Calu3 (cell line): ENCODE data around the gene WDFY2. TPM values are rescaled to one million over a fixed set of nuclear protein-coding genes. Genes with fewer than 3 reads are reported as not detected.
A peak's percentile ranks its signal among the peaks of the same experiment; 100 is the strongest.
"Not testable (repeated sequence)": the region's sequence is repeated elsewhere in the genome, so short reads cannot be mapped to it uniquely, and the experiment has no call there.

Experiments used
- BruUV-seq: library from RNA; stranded (reverse); fragments of 400-500 nt; replicated peaks from 2 replicates; lab custom pipeline; 2021; lab: Mats Ljungman, UMichigan
- CTCF ChIA-PET: fragments of 300-600 bp; sonication (Branson Sonifier 250); formaldehyde crosslinking; loops from one replicate; lab custom pipeline; 2022; ENCODE audit warnings: antibody characterized with exemption; lab: Charles Lee
- DNase-seq: peaks from one replicate; pipeline ENCODE4 v3.0.0; 2022
- H3K27ac Mint-ChIP-seq: one replicate; pipeline ENCODE4 v1.8.0; 2022; ENCODE audit warnings: mixed read lengths; ENCODE audit not compliant: unreplicated experiment
- H3K27me3 Mint-ChIP-seq: one replicate; pipeline ENCODE4 v1.8.0; 2022; ENCODE audit warnings: mixed read lengths; ENCODE audit not compliant: unreplicated experiment
- H3K36me3 Mint-ChIP-seq: one replicate; pipeline ENCODE4 v1.8.0; 2022; ENCODE audit warnings: mild to moderate bottlenecking, moderate library complexity, mixed read lengths; ENCODE audit not compliant: insufficient read depth, unreplicated experiment
- H3K4me1 Mint-ChIP-seq: one replicate; pipeline ENCODE4 v1.8.0; 2022; ENCODE audit warnings: mild to moderate bottlenecking, low read depth, mixed read lengths; ENCODE audit not compliant: unreplicated experiment
- H3K4me3 Mint-ChIP-seq: one replicate; pipeline ENCODE4 v1.8.0; 2022; ENCODE audit warnings: mild to moderate bottlenecking, low read depth, moderate library complexity, mixed read lengths; ENCODE audit not compliant: unreplicated experiment
- H3K9me3 Mint-ChIP-seq: one replicate; pipeline ENCODE4 v1.8.0; 2022; ENCODE audit warnings: low read depth, mixed read lengths; ENCODE audit not compliant: unreplicated experiment
- intact Hi-C: fragments of 100-400 bp; cut with micrococcal nuclease; formaldehyde crosslinking; loops from one replicate; pipeline ENCODE4 v1.10.0; 2022; ENCODE audit not compliant: unreplicated experiment
- total RNA-seq: library from RNA; stranded (reverse); gene quantifications from 2 replicates; pipeline ENCODE4 v1.2.3, GENCODE V29; 2022
- TF ChIP-seq, protein P1 (sequence below): fragments of 200-600 bp; IDR thresholded peaks from one replicate; pipeline ENCODE4 v1.8.0; 2022; ENCODE audit warnings: antibody characterized with exemption; ENCODE audit not compliant: unreplicated experiment

The WDFY2 gene
- total RNA-seq, 1 experiment from 2014 or later, result 5.9 TPM

GRCh38 chr13:51684076-51684475 is 99.8 kb downstream of the WDFY2 start:
- TF ChIP-seq, protein P1, sequence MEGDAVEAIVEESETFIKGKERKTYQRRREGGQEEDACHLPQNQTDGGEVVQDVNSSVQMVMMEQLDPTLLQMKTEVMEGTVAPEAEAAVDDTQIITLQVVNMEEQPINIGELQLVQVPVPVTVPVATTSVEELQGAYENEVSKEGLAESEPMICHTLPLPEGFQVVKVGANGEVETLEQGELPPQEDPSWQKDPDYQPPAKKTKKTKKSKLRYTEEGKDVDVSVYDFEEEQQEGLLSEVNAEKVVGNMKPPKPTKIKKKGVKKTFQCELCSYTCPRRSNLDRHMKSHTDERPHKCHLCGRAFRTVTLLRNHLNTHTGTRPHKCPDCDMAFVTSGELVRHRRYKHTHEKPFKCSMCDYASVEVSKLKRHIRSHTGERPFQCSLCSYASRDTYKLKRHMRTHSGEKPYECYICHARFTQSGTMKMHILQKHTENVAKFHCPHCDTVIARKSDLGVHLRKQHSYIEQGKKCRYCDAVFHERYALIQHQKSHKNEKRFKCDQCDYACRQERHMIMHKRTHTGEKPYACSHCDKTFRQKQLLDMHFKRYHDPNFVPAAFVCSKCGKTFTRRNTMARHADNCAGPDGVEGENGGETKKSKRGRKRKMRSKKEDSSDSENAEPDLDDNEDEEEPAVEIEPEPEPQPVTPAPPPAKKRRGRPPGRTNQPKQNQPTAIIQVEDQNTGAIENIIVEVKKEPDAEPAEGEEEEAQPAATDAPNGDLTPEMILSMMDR, result no peak
- intact Hi-C loops, result no loop called here
- Mint-ChIP-seq H3K4me3 (no peak overlapping the region), H3K36me3 (no peaks in the 10 kb centered on the region), H3K4me1 (peaks cover 25% of the 10 kb centered on the region), H3K9me3 (no peaks in the 10 kb centered on the region), H3K27me3 (no peaks in the 10 kb centered on the region), H3K27ac (no peak overlapping the region)
- CTCF ChIA-PET, result no interaction called here
- no peak for DNase-seq
- BruUV-seq, result no TSS peak

- intact Hi-C loops, result loop anchor here (5.0 kb wide), 1 partner anchor 96 kb away; no protein-coding TSS in a partner anchor
- H3K4me1 Mint-ChIP-seq, result peaks cover 25% of the 10 kb centered on the region
- no peaks in the 10 kb centered on the region for H3K9me3 Mint-ChIP-seq
- DNase-seq, result no peak
- TF ChIP-seq, protein P1, result no peak
- no peak overlapping the region for H3K4me3 Mint-ChIP-seq
- H3K36me3 Mint-ChIP-seq, result no peaks in the 10 kb centered on the region
- no peaks in the 10 kb centered on the region for H3K27me3 Mint-ChIP-seq
- CTCF ChIA-PET, result no interaction called here
- no TSS peak for BruUV-seq
- peak overlapping the region; percentile 9 for H3K27ac Mint-ChIP-seq
Measured at GRCh38 chr13:51687947-51688714, 103.9 kb downstream of the WDFY2 start.

GRCh38 chr13:51688937-51689662 is 104.8 kb downstream of the WDFY2 start:
- CTCF ChIA-PET, result interaction anchor here (0.6 kb wide), 1 partner anchor 254 kb away, joined by 4 read pairs; no protein-coding TSS in a partner anchor
- peak overlapping the region; percentile 9 for H3K27ac Mint-ChIP-seq
- H3K4me1 Mint-ChIP-seq, result peaks cover 25% of the 10 kb centered on the region
- no peaks in the 10 kb centered on the region for H3K36me3 Mint-ChIP-seq
- DNase-seq, result no peak
- intact Hi-C loops, result loop anchor here (5.0 kb wide), 1 partner anchor 97 kb away; no protein-coding TSS in a partner anchor
- H3K4me3 Mint-ChIP-seq, result peak overlapping the region; percentile 52
- TF ChIP-seq, protein P1, result no peak
- no peaks in the 10 kb centered on the region for H3K9me3 Mint-ChIP-seq
- BruUV-seq, result no TSS peak
- H3K27me3 Mint-ChIP-seq, result no peaks in the 10 kb centered on the region

DNA sequence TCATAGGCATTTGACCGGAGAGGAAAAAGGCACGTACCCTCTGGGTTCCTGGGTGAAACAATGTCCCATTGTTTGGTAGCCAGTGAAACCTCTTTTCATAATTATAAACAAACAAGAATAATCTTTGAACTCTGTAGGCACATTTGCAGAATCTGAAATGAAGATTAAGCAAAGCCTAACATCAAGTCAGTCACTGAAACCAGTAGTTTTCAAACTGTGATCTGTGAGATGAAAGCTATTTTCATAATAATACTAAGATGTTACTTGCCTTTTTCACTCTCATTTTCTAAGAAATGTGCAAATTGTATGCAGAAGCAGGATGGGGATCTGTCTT is 105.4 kb downstream of the WDFY2 start:
- H3K9me3 Mint-ChIP-seq, result no peaks in the 10 kb centered on the region
- H3K27me3 Mint-ChIP-seq, result no peaks in the 10 kb centered on the region
- TF ChIP-seq, protein P1, result no peak
- H3K36me3 Mint-ChIP-seq, result no peaks in the 10 kb centered on the region
- peaks cover 25% of the 10 kb centered on the region for H3K4me1 Mint-ChIP-seq
- CTCF ChIA-PET, result interaction anchor here (0.6 kb wide), 1 partner anchor 254 kb away, joined by 4 read pairs; no protein-coding TSS in a partner anchor
- DNase-seq, result peak; percentile 15
- peak overlapping the region; percentile 9 for H3K27ac Mint-ChIP-seq
- peak overlapping the region; percentile 52 for H3K4me3 Mint-ChIP-seq
- intact Hi-C loops, result loop anchor here (5.0 kb wide), 1 partner anchor 97 kb away; no protein-coding TSS in a partner anchor
- BruUV-seq, result no TSS peak

GRCh38 chr13:51695677-51696076 is 111.4 kb downstream of the WDFY2 start:
- H3K4me1 Mint-ChIP-seq, DNase-seq, CTCF ChIA-PET: not testable (repeated sequence)

More at GRCh38 chr13:51695677-51696076, 111.4 kb downstream of the WDFY2 start:
- H3K9me3 Mint-ChIP-seq, BruUV-seq, H3K27ac Mint-ChIP-seq, intact Hi-C loops, H3K4me3 Mint-ChIP-seq, H3K27me3 Mint-ChIP-seq, H3K36me3 Mint-ChIP-seq: not testable (repeated sequence)
